GM21576 (cell line): ENCODE results near the gene OR6C65.

Experiments
- ATAC-seq: cut with Tn5 transposase; IDR thresholded peaks from one replicate; pipeline ENCODE4 v1.9.1; 2021; ENCODE audit warnings: mild to moderate bottlenecking, moderate library complexity; ENCODE audit not compliant: unreplicated experiment

Gene OR6C65

GRCh38 chr12:55445357-55445756 lies 45.0 kb downstream of the OR6C65 start:
- ATAC-seq = no peak

- no peak for ATAC-seq
Measured at GRCh38 chr12:55446326-55446725, 46.0 kb downstream of the OR6C65 start.

- no peak for ATAC-seq
Measured at GRCh38 chr12:55448825-55449224, 48.5 kb downstream of the OR6C65 start.
